Fibroblast of the conjunctiva (primary cell): ENCODE data around the gene SHISAL2A.

Experiments used
- DNase-seq: peaks from one replicate; pipeline ENCODE4 v3.0.0-alpha.2; 2010; ENCODE audit warnings: low read depth

SHISAL2A gene

GRCh38 chr1:52621950-52622349 lies 11.0 kb upstream of the SHISAL2A start:
- no peak for DNase-seq

GRCh38 chr1:52623812-52624211 lies 9.2 kb upstream of the SHISAL2A start:
- no peak for DNase-seq

GRCh38 chr1:52627028-52627427 lies 5.9 kb upstream of the SHISAL2A start:
- DNase-seq = no peak

- DNase-seq = no peak
Measured at GRCh38 chr1:52628614-52629324, 4.2 kb upstream of the SHISAL2A start.

- no peak for DNase-seq
Measured at GRCh38 chr1:52629325-52629643, 3.7 kb upstream of the SHISAL2A start.

- no peak for DNase-seq
Measured at GRCh38 chr1:52629667-52630066, 3.3 kb upstream of the SHISAL2A start.

- no peak for DNase-seq
Measured at GRCh38 chr1:52631759-52632331, 1.1 kb upstream of the SHISAL2A start.

GRCh38 chr1:52633291-52633754 lies 355 bp downstream of the SHISAL2A start:
- no peak for DNase-seq

- no peak for DNase-seq
Measured at GRCh38 chr1:52634111-52634510, 1.1 kb downstream of the SHISAL2A start.

- DNase-seq = no peak
Measured at GRCh38 chr1:52635321-52636089, 2.5 kb downstream of the SHISAL2A start.

GRCh38 chr1:52636721-52637695 lies 4.0 kb downstream of the SHISAL2A start:
- no peak for DNase-seq

GRCh38 chr1:52637946-52638345 lies 5.0 kb downstream of the SHISAL2A start:
- no peak for DNase-seq

GRCh38 chr1:52640697-52641096 lies 7.7 kb downstream of the SHISAL2A start:
- no peak for DNase-seq

- no peak for DNase-seq
Measured at GRCh38 chr1:52641307-52641706, 8.3 kb downstream of the SHISAL2A start.

- DNase-seq = no peak
Measured at GRCh38 chr1:52645261-52645660, 12.3 kb downstream of the SHISAL2A start.

- DNase-seq = no peak
Measured at GRCh38 chr1:52651904-52652303, 18.9 kb downstream of the SHISAL2A start.

- DNase-seq = no peak
Measured at GRCh38 chr1:52653207-52653849, 20.4 kb downstream of the SHISAL2A start.

- DNase-seq = no peak
Measured at GRCh38 chr1:52654063-52654462, 21.1 kb downstream of the SHISAL2A start.

- no peak for DNase-seq
Measured at GRCh38 chr1:52657702-52658101, 24.7 kb downstream of the SHISAL2A start.

GRCh38 chr1:52658795-52659194 lies 25.8 kb downstream of the SHISAL2A start:
- no peak for DNase-seq

- no peak for DNase-seq
Measured at GRCh38 chr1:52659356-52659755, 26.4 kb downstream of the SHISAL2A start.
